ENCODE measurements around the gene CDC25A.
"Not testable (repeated sequence)": the region's sequence is repeated elsewhere in the genome, so short reads cannot be mapped to it uniquely, and the experiment has no call there.

CDC25A gene

DNA sequence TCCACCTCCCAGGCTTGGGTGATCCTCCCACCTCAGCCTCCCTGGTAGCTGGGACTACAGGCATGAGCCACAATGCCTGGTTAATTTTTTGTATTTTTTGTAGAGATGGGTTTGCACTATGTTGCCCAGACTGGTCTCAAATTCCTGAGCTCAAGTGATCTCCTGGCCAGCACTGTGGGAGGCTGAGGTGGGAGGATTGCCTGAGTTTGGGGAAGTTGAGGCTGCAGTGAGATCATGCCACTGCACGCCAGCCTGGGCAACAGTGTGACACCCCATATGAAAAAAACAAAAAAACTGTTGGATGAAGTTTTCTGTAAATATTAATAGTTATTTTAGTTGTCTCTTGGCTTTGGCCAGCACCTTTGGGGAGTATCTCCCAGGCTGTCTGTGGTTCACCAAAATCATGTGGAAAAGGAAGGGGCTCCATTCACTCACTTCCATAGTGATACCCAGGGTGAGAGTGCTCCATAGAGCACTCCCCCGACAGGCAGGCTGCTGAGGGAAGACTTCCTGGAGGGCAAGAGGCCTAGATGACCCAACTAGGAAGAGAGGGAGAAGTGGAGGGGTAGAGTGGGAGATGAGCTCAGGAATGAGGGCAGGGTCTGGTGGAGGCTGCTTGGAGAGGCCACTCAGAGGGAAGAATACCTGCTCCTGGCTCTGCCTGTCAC lies 47.1 kb downstream of the CDC25A start:
- no peak for DNase-seq (ENCODE audit: low spot score)

DNA sequence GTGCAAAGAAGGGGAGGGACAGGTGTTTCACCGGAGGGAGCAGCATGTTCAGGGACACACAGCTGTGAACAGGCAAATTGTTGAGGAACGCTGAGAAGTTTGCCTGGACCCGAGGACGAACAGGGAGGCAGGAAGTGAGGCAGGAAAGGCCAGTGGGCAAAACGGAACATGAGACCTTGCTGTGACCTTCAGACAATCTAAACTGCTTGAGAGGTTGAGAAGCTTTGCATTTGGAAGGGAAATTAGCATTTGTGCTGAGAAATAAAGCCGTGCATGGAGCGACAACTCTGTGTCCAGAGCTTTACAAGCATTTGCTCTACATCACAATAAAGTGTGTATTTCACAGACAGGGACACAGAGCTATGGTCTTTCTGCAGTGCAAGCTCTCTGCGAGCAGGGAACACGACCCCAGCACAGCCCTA lies 47.9 kb downstream of the CDC25A start:
- no peak for DNase-seq (ENCODE audit: low spot score)

DNA sequence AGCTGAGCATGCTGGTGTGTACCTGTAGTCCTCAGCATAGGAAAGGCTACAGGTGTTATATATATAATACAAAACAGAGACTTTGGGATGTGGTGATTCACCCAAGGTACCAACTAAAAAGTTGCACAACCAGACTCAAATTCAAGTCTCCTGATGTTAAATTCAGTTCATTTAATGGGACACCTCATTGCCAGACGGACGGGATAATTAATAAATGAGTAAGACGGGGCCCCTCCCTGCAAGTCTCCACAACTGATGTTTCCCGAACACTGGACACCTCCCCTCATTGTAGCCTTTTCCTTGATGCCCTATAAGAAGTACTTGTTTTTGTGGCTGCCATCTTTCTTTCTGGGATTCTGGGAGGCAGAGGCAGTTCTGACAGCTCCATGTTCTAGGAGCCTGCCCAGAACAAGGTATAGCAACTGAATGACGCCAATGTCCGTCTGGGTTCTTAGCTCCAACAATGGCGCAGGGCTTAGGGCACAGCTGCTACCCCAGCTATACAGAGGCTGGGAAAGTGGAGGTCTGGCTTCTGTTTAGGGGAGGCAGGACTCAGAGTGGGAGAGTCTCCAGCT lies 50.7 kb downstream of the CDC25A start:
- DNase-seq (ENCODE audit: low spot score), result no peak

DNA sequence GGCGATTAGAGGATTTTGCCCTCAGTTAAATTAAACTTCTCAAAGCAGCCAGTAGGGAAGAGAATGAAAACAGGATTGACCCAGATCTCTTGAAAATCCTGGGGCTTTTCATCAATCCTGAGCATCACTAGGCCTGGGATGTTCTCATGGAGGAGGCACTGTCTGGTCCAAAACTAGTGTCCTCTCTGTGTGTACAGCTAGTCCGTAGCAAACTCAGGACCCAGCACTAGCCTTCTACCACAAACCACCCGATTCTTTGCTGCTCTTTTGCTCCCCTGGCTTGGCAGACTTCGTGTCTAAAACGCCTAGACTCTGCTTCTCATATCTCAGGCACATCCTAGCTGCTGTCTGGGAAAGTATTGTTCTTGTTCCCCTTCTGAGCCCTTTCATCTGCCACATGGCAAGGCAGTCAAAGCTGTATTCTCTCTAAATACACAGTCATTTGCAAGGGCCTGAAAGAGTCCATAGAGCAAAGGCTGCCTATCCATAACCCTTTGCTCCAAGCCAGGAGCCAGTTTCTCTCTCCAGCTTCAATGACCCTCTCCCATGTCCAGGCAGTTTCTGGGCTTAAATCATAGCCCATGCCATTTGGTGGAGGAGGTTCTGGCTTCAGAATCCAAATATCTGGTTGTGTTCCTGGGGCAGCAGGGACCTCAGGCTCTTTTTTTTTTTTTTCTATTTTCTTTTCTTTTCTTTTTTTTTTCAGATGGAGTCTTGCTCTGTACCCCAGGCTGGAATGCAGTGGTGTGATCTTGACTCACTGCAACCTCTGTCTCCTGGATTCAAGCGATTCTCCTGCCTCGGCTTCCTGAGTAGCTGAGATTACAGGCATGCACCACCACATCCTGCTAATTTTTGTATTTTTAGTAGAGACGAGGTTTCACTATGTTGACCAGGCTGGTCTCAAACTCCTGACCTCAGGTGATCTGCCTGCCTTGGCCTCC lies 52.4 kb downstream of the CDC25A start:
- DNase-seq (ENCODE audit: low spot score), result peak; percentile 13

DNA sequence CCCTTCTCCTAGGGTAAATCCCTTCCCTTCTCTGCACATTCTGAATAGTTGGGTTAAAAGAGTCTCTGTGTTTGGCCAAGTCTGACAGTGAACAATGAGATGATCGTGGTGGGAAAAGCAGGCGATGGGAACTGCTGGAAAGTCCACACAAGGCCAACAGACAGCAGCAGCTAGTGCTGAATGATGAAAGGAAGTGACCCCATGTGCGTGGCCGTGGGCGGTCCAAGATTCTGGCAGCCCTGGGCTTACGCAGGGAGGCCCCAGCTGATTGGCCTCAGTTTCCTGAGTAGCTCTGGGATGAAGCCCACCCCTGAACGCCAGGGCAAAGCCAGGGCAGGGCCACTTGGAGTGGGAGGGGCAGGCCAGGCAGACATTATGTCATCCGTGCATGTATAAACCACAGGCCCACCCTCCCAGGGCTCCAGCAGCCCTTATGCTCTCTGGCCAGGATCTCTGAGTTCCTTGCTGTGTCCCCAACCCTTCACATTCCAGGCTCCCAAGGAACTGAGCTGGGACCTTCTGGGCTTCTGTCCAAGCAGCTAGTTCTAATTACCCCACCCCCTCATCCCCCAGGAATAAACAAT lies 57.8 kb downstream of the CDC25A start:
- peak; percentile 60 for DNase-seq (ENCODE audit: low spot score)

DNA sequence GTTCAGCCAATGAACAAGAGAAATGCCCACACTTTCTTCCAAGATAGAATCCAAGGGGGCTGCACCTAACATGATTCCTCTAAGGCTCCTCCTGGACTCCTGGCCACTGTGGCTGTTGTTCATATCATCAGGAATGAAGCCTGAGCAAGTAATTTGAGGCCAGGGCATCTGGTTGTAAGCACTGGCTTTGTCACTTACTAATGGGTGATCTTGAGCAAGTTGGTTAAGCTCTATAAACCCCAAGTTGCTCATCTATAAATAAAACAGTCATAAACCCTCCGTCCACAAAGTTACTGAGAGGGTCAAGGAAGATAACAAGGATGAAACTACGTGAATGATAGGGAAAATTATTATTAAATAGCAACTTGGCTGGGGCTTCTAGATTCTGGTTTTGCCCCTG lies 58.3 kb downstream of the CDC25A start:
- no peak for DNase-seq (ENCODE audit: low spot score)

DNA sequence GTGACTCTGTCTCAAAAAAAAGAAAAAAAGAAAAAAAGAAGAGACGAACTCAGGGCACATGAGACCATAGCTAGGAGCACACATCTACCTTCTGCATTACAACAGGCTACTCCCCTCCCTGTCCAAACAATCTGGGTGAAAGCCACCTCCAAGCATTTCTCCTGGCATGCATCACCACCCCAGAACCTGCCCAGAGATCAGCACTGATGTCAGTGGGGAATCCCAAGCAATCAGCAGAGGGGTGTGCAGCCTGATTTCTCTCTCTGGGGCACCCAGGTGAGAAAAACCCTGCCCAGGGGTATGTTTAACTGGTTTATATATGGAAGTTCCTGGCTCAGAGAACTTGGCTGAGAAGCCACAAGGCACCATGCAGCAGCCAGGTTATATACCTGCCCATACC lies 59.4 kb downstream of the CDC25A start:
- DNase-seq (ENCODE audit: low spot score), result no peak

DNA sequence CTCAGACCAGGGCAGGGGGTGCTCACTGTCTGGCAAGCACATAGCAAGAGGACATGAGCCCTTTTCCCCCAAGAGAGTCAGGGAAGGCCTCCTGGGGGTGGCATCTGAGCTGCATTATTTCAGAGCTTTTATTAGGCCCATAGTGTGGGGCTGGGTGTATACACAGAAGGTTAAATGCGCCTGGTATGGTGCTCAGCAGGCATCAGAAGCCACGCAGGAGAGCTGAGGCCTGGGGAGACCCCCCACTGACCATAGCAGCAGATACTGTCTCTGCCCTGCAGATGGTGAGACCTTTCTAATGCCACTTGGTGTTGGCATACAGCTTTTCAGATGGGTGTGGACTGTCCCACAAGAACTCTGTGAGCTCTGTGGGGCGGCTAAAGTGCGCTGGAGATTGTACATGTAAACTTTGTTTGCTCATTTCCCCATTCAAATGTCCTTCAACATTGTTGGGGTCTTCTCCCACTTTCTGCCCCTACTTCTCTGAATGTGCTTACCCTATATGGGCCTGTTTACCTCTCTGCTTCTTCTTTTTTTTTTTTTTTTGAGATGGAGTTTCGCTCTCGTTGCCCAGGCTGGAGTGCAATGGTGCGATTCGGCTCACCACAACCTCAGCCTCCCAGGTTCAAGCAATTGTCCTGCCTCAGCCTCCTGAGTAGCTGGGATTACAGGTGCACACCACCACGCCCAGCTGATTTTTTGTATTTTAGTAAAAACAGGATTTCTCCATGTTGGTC lies 62.2 kb downstream of the CDC25A start:
- no peak for DNase-seq (ENCODE audit: low spot score)

DNA sequence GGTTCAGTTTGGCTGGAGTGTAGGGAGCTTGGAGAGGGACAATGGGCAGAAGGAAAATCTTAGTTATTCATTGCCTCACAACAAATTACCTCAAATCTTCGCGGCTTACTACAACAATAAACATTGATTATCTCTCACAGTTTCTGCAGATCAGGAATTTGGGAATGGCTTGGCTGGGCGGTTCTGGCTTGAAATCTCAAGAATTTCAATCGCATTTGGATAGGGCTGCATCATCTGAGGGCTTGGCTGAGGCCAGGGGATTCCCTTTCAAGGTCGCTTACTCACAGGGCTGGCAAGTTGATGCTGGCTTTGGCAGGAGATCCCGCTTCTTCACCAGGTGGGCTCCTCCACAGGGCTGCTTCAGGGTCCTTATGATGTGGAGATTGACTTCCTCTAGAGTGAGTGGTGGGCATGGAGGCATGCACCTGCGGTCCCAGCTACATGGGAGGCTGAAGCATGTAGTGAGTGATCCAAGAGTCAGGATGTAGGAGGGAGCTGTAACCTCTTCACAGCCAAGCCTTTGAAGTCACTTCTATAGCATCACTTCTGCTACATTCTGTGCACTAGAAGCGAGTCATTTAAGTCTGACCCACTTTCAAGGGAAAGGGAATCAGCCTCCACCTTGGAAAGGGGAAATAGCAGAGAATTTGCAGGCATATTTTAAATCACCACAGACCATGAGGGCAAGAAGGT lies 63.1 kb downstream of the CDC25A start:
- no peak for DNase-seq (ENCODE audit: low spot score)

DNA sequence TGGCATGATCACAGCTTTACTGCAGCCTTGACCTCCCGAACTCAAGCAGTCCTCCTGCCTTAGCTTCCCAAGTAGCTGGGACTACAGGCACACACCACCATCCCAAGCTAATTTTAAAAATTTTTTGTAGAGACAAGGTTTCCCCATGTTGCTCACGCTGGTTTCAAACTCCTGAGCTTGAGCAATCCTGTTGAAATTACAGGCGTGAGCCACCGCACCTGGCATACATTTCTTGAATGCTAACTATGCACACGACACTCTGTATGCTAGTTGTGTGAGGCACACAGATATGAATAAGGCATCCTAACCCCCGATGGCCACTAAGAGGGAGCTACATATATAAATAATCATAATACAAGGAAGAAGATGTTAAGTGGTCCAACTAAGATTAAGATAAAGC lies 64.9 kb downstream of the CDC25A start:
- DNase-seq (ENCODE audit: low spot score), result no peak

DNA sequence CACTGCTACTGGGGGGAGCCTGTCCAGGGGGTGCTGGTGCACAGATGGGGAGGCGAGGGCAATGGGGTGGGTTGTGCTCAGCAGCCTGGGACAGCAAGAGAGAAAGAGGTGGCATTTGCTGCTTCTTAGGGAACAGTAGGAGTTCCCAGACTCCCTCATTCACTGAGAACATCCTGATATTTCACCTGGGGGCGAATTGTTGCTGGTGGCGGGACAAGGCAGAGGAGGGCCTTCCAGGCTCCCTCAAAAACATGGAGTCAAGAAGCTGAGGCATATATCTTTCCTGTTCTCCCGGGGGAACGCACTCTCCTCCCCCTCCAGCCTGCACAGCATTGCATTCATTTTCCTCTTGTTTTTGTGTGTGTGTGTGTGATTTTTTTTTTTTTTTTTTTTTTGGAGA lies 65.7 kb downstream of the CDC25A start:
- DNase-seq (ENCODE audit: low spot score), result no peak

DNA sequence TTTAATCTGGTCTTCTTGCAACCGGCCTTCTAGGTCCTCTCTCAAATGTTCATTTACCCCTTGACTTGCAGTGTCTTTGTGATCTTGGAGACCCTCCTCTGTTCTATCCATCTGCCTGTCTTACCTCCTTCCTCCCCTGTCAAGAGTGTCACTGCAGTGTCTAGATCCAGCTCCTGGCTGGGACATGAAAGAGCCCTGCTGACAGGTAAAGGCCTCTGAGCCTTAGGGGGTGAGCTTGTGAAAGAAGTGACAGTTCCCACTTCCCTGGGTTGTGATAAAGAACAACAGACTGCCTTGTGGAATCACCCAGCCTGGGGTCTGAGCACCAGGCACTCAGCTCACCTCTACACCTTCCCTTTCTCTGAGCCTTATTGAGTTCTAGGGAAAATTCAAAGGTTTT lies 68.0 kb downstream of the CDC25A start:
- DNase-seq (ENCODE audit: low spot score), result no peak

DNA sequence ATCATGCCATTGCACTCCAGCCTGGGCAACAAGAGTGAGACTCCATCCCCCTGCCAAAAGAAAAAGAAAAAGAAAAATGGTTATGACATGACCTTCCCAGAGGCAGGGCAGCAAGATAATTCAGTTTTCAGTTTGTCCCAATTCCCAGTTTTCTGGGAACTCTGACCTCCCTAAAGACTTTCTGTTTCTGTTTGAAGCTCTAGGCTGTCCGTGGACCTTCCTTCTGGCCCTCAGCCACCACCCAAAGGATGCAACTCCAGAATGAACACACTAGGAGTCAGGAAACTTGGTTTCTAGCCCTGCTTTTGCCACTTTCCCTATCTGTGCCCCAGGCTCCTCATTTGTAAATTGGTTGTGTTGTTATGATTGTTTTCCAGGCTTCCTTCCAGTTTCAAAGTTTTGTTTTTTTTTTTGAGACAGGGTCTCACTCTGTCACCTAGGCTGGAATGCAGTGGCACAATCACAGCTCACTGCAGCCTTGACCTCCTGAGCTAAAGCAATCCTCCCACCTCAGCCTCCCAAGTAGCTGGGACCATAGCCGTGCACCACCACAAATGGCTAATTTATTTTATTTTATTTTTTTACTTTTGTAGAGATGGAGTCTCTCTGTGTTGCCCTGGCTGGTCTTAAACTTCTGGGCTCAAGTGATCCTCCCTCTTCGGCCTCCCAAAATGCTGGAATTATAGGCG lies 68.6 kb downstream of the CDC25A start:
- DNase-seq (ENCODE audit: low spot score), result no peak

DNA sequence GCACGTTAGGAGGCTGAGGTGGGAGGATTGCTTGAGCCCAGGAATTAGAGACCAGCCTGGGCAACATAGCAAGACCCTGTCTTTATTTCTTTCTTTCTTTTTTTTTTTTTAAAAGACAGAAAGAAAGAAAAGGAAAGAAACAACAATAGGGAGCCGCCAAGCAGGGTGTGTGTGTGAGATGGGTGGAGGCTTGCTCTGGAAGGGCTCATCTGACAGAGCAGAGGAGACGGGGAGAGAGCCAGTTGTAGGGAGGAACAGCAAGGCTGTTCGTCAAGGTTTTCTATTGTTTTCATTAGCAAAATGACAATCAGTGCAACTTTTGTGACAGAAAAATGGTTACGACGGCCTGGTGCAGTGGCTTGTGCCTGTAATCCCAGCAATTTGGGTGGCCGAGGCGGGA lies 69.3 kb downstream of the CDC25A start:
- DNase-seq (ENCODE audit: low spot score), result no peak

DNA sequence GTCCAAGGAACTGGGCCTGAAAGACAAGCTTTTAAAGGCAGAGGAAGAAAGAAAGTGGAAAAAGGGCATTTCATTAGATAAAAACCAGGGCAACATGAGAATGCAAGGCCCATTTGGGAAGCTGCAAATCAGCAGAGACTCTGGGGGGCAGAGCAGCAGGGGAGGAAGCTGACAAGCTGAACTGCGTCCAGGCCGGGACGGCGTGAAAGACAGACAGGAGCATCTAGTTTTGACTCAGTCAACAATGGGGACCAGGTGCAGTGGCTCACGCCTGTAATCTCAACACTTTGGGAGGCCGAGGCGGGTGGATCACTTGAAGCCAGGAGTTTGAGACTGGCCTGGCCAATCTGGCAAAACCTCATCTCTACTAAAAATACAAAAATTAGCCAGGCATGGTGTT lies 69.9 kb downstream of the CDC25A start:
- DNase-seq (ENCODE audit: low spot score), result no peak

DNA sequence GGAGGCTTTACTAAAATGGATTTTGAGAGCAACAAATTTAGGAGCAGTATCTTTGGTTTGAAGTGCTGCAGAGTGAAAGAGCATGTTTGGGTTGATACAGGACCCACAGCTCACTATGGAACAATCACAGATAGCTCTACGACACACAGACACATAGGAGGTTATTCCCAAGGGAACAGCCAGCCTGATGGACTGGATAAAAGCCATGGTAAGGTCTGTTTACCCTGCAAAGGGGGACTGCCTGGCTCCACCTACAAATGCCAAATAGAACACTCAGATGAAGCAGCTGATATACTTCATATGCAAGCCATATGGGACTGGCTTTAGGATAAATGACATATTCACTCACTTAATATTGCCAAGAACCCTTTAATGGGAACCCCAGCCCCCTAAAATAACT lies 75.4 kb downstream of the CDC25A start:
- no peak for DNase-seq (ENCODE audit: low spot score)

DNA sequence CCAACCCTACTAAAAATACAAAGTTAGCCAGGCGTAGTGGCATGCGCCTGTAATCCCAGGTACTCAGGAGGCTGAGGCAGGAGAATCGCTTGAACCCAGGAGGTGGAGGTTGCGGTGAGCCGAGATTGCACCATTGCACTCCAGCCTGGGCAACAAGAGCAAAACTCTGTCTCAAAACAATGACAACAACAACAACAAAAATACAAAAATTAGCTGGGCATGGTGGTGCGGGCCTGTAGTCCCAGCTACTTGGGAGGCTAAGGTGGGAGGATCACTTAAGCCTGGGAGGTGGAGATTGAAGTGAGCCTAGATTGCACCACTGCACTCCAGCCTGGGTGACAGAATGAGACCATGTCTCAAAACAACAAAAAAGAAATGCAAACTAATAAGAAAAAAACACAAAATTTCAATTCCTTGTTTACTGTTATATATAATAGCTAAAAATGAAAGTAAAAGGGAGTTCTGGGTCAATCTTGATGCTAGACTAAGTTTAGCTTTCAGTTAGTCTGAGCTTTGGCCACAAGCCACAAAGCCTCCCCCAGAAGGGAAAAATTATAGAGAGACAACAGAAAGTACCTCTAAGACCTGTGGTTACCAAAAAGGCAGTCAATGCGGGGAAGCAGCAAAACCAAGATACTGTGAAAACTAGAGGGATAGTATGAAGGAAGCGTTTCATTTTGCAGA lies 76.0 kb downstream of the CDC25A start:
- not testable (repeated sequence) for DNase-seq (ENCODE audit: low spot score)

DNA sequence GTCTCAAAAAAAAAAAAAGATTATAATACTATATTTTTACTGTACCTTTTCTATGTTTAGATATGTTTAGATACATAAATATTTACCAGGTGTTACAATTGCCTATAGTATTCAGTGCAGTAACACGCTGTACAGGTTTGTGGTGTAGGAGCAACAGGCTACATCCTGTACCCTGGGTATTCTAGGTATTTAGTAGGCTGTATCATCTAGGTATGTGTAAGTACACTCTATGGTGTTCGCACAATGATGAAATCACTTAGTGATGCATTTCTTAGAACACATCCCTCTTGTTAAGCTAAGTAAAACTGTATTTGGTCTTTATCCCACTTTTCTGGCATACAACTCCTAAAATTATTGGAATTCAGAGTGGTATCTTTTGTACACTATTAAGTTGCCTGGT lies 77.8 kb downstream of the CDC25A start:
- no peak for DNase-seq (ENCODE audit: low spot score)

DNA sequence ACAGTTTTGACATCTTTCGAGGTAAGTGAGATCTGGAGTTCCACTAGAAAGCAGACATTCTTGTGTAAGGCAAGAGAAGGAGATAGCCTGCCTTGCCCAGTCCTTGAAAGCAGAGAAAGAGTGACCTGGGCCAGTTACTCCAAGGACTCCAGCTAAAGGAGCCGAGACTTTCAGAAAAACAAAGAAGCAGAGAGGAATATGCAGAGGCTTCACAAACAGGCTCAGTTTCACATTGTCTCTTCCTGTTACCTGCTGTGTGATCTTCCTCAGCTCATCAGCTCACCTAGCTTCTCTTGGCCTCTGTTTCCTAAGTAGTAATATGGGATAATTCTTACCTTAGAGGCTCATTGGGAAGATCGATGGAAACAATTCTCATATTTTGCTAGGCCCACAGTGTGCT lies 81.0 kb downstream of the CDC25A start:
- no peak for DNase-seq (ENCODE audit: low spot score)
